ENCODE data around the gene HLX. TPM values are rescaled to one million over a fixed set of nuclear protein-coding genes. Genes with fewer than 3 reads are reported as not detected.

Gene HLX
- total RNA-seq, 4 donors from 2014 or later, result 1.9 to 11.1 (median 3.5) TPM

- WGBS, result 84% methylated on average over 1 of the region's 1 CpG
Observed at GRCh38 chr1:220915954-220916353, 36.7 kb downstream of the HLX start.

GRCh38 chr1:220917101-220917500 lies 37.9 kb downstream of the HLX start:
- no peaks in the 10 kb centered on the region for H3K9me3 ChIP-seq
- no peaks in the 10 kb centered on the region for H3K36me3 ChIP-seq
- peaks cover 8% of the 10 kb centered on the region for H3K27me3 ChIP-seq
- DNase-seq (ENCODE audit: low spot score in 2 of 2), result no peak
- H3K4me1 ChIP-seq, result no peaks in the 10 kb centered on the region
- H3K27ac ChIP-seq, result no peak overlapping the region
- no peak overlapping the region for H3K4me3 ChIP-seq
- TF ChIP-seq CTCF (IDR thresholded peaks at IDR 0.05) (no peak), POLR2A (IDR thresholded peaks at IDR 0.05) (no peak), POLR2AphosphoS5 (IDR thresholded peaks at IDR 0.05) (no peak), EP300 (IDR thresholded peaks at IDR 0.05) (no peak)
- WGBS, result 43% methylated on average over 5 of the region's 5 CpGs

More at GRCh38 chr1:220915954-220916353, 36.7 kb downstream of the HLX start:
- no peaks in the 10 kb centered on the region for H3K36me3 ChIP-seq
- no peak for TF ChIP-seq POLR2A (IDR thresholded peaks at IDR 0.05)
- TF ChIP-seq EP300 (IDR thresholded peaks at IDR 0.05), result no peak
- TF ChIP-seq POLR2AphosphoS5 (IDR thresholded peaks at IDR 0.05), result no peak
- no peak for TF ChIP-seq CTCF (IDR thresholded peaks at IDR 0.05)
- no peaks in the 10 kb centered on the region for H3K4me1 ChIP-seq
- peaks cover 8% of the 10 kb centered on the region for H3K27me3 ChIP-seq
- H3K9me3 ChIP-seq, result no peaks in the 10 kb centered on the region
- H3K27ac ChIP-seq, result no peak overlapping the region
- no peak overlapping the region for H3K4me3 ChIP-seq
- no peak for DNase-seq (ENCODE audit: low spot score in 2 of 2)

- TF ChIP-seq POLR2A (IDR thresholded peaks at IDR 0.05), result no peak
- no peak for TF ChIP-seq POLR2AphosphoS5 (IDR thresholded peaks at IDR 0.05)
- no peak for TF ChIP-seq CTCF (IDR thresholded peaks at IDR 0.05)
- TF ChIP-seq EP300 (IDR thresholded peaks at IDR 0.05), result no peak
- no peaks in the 10 kb centered on the region for H3K36me3 ChIP-seq
- no peak for DNase-seq (ENCODE audit: low spot score in 2 of 2)
- H3K27ac ChIP-seq, result no peak overlapping the region
- no peaks in the 10 kb centered on the region for H3K4me1 ChIP-seq
- peaks cover 8% of the 10 kb centered on the region for H3K27me3 ChIP-seq
- no peak overlapping the region for H3K4me3 ChIP-seq
- H3K9me3 ChIP-seq, result no peaks in the 10 kb centered on the region
- 77% methylated on average over 2 of the region's 2 CpGs for WGBS
Observed at GRCh38 chr1:220917535-220918209, 38.4 kb downstream of the HLX start.

- no peak overlapping the region for H3K27ac ChIP-seq
- no peaks in the 10 kb centered on the region for H3K4me1 ChIP-seq
- no peaks in the 10 kb centered on the region for H3K36me3 ChIP-seq
- peaks cover 8% of the 10 kb centered on the region for H3K27me3 ChIP-seq
- TF ChIP-seq CTCF (IDR thresholded peaks at IDR 0.05), result no peak
- TF ChIP-seq POLR2A (IDR thresholded peaks at IDR 0.05), result no peak
- DNase-seq (ENCODE audit: low spot score in 2 of 2), result no peak
- 79% methylated on average over 1 of the region's 1 CpG for WGBS
- H3K9me3 ChIP-seq, result no peaks in the 10 kb centered on the region
- H3K4me3 ChIP-seq, result no peak overlapping the region
Observed at GRCh38 chr1:220918285-220918951, 39.2 kb downstream of the HLX start.

- TF ChIP-seq POLR2AphosphoS5 (IDR thresholded peaks at IDR 0.05) (no peak), CTCF (IDR thresholded peaks at IDR 0.05) (no peak), POLR2A (IDR thresholded peaks at IDR 0.05) (no peak), EP300 (IDR thresholded peaks at IDR 0.05) (no peak)
- Histone ChIP-seq H3K36me3 (no peaks in the 10 kb centered on the region), H3K9me3 (no peaks in the 10 kb centered on the region), H3K4me1 (no peaks in the 10 kb centered on the region), H3K27ac (no peak overlapping the region), H3K4me3 (no peak overlapping the region), H3K27me3 (peaks cover 2% of the 10 kb centered on the region)
- DNase-seq (ENCODE audit: low spot score in 2 of 2), result no peak
- 90% methylated on average over 2 of the region's 2 CpGs for WGBS
Observed at GRCh38 chr1:220920967-220921366, 41.7 kb downstream of the HLX start.
